Fibroblast of skin of abdomen (primary cell): ENCODE results near the gene HCCS.

Source experiments
- DNase-seq: peaks from one replicate; pipeline ENCODE4 v3.0.0-alpha.2; 2013

The HCCS gene

GRCh38 chrX:11124112-11124511, 13.0 kb downstream of the HCCS start:
- no peak for DNase-seq

- DNase-seq: no peak
Measured at GRCh38 chrX:11125060-11125459, 13.9 kb downstream of the HCCS start.

- no peak for DNase-seq
Measured at GRCh38 chrX:11129534-11130105, 18.5 kb downstream of the HCCS start.

- DNase-seq: no peak
Measured at GRCh38 chrX:11130136-11130535, 19.0 kb downstream of the HCCS start.

GRCh38 chrX:11131146-11131545, 20.0 kb downstream of the HCCS start:
- no peak for DNase-seq

GRCh38 chrX:11135564-11136185, 24.5 kb downstream of the HCCS start:
- no peak for DNase-seq

GRCh38 chrX:11137543-11138139, 26.5 kb downstream of the HCCS start:
- peak; percentile 10 for DNase-seq

- DNase-seq: no peak
Measured at GRCh38 chrX:11138498-11139390, 27.6 kb downstream of the HCCS start.

- peak; percentile 70 for DNase-seq
Measured at GRCh38 chrX:11143931-11144678, 33.0 kb downstream of the HCCS start.

GRCh38 chrX:11146411-11146810, 35.3 kb downstream of the HCCS start:
- DNase-seq: no peak

GRCh38 chrX:11148401-11148800, 37.3 kb downstream of the HCCS start:
- no peak for DNase-seq

GRCh38 chrX:11151799-11152559, 40.8 kb downstream of the HCCS start:
- no peak for DNase-seq

- DNase-seq: no peak
Measured at GRCh38 chrX:11159149-11159548, 48.0 kb downstream of the HCCS start.

- no peak for DNase-seq
Measured at GRCh38 chrX:11164433-11164832, 53.3 kb downstream of the HCCS start.

GRCh38 chrX:11171956-11172355, 60.8 kb downstream of the HCCS start:
- no peak for DNase-seq

- DNase-seq: no peak
Measured at GRCh38 chrX:11172415-11172814, 61.3 kb downstream of the HCCS start.
